Uterus (tissue), 2 donors: ENCODE data around the gene CDH22.

Source experiments
- CTCF ChIP-seq, 4 experiments: fragments of 200-600 bp in 2 of 4; fragments of 450-650 bp in 2 of 4; sonication (generic) in 2 of 4; IDR thresholded peaks; one replicate each; pipeline ENCODE4 v1.5.1; 2016 to 2019; ENCODE audit warnings: antibody characterized with exemption in 4 of 4, mild to moderate bottlenecking in 2 of 4, moderate library complexity in 1 of 4
- POLR2A ChIP-seq, 2 donors: fragments of 450-650 bp; IDR thresholded peaks; one replicate each; pipeline ENCODE4 v1.6.1; 2016; ENCODE audit warnings: antibody characterized with exemption in 2 of 2, mild to moderate bottlenecking in 1 of 2, moderate library complexity in 1 of 2

- TF ChIP-seq CTCF (IDR thresholded peaks at IDR 0.05) (no peak), POLR2A (IDR thresholded peaks at IDR 0.05) (no peak)
Observed at GRCh38 chr20:46139908-46140482, 168.3 kb downstream of the CDH22 start.
